T-helper 1 cell treated with Interleukin-12 subunit alpha and Interleukin-12 subunit beta and Interleukin-4 antibody, amounts not matched to agents 30 μg/mL and 1 μg/mL, for 36 hours (primary cell): Measurements from ENCODE around the gene LRP1B.

Experiments used
- H3K27ac Mint-ChIP-seq: one replicate; pipeline ENCODE4 v1.8.0; 2021; ENCODE audit warnings: mild to moderate bottlenecking, mixed read lengths
- H3K27me3 Mint-ChIP-seq: one replicate; pipeline ENCODE4 v1.8.0; 2021; ENCODE audit warnings: low read depth, mixed read lengths
- H3K36me3 Mint-ChIP-seq: one replicate; pipeline ENCODE4 v1.8.0; 2021; ENCODE audit warnings: low read depth, mixed read lengths
- H3K4me1 Mint-ChIP-seq: one replicate; pipeline ENCODE4 v1.8.0; 2021; ENCODE audit warnings: low read depth, mixed read lengths
- H3K4me3 Mint-ChIP-seq: one replicate; pipeline ENCODE4 v1.8.0; 2021; ENCODE audit warnings: mild to moderate bottlenecking, moderate library complexity, mixed read lengths
- H3K9me3 Mint-ChIP-seq: one replicate; pipeline ENCODE4 v1.8.0; 2021; ENCODE audit warnings: mixed read lengths

LRP1B gene

DNA sequence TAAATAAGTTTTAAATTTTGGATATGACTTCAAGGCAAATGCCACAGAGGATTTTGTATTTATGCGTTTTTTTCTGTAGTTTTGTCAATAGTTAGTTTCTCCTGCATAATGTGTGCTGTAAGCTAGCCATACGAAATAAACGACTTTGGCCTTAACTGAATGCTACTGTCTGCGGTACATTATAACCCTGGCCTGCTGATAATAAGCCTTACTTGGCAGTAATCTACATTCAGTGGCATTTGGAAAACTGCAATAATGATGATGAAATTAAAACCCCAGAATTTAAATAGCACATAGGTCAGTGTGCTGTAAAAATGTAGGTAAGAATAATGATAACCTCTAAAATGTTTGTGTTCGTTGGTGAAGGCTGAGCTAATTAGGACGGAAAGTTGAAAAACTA, 88.8 kb downstream of the LRP1B start:
- Mint-ChIP-seq H3K9me3 (no peaks in the 10 kb centered on the region), H3K4me1 (no peaks in the 10 kb centered on the region), H3K36me3 (no peaks in the 10 kb centered on the region), H3K4me3 (no peak overlapping the region), H3K27ac (no peak overlapping the region), H3K27me3 (no peaks in the 10 kb centered on the region)

DNA sequence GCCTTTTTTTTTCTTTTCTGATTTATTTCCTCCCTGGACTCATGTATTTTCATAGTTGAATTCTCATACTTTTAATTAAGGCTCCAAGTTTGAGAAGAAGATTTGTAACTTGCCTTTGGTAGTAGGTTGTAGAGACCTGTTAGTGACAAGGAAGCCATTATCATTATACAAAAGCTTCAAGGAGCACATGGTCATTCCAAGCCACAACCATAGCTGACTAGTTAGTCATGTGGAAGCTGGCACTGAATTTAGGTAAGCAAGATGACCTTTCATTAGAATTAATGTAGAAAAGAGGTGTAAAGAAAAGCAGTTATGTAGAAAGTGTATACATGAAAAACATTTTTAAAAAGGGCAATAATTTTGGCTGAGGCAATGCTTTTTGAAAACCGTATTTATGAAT, 89.7 kb downstream of the LRP1B start:
- Mint-ChIP-seq H3K4me3 (no peak overlapping the region), H3K27ac (no peak overlapping the region), H3K27me3 (no peaks in the 10 kb centered on the region), H3K4me1 (no peaks in the 10 kb centered on the region), H3K9me3 (no peaks in the 10 kb centered on the region), H3K36me3 (no peaks in the 10 kb centered on the region)

DNA sequence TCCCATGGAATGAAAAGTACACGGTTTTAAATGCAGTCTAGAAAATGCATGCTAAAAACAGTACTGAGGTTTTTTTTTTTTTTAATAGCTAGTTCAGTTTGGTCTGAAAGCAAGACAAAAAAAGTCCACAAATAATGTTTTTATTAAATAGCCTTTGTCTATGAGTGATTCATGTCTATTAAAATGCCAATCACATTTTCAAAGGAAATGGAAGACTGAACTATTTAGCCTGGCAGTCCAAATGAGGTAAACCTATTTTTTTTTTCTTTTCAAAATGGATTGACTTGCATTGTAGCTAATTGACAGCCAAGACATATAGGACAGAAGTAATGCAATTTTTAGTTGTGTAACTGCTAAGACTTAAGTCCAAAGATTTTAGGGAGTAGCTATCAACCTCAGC, 90.3 kb downstream of the LRP1B start:
- H3K9me3 Mint-ChIP-seq = no peaks in the 10 kb centered on the region
- H3K4me1 Mint-ChIP-seq = no peaks in the 10 kb centered on the region
- H3K4me3 Mint-ChIP-seq = no peak overlapping the region
- no peak overlapping the region for H3K27ac Mint-ChIP-seq
- H3K27me3 Mint-ChIP-seq = no peaks in the 10 kb centered on the region
- H3K36me3 Mint-ChIP-seq = no peaks in the 10 kb centered on the region

DNA sequence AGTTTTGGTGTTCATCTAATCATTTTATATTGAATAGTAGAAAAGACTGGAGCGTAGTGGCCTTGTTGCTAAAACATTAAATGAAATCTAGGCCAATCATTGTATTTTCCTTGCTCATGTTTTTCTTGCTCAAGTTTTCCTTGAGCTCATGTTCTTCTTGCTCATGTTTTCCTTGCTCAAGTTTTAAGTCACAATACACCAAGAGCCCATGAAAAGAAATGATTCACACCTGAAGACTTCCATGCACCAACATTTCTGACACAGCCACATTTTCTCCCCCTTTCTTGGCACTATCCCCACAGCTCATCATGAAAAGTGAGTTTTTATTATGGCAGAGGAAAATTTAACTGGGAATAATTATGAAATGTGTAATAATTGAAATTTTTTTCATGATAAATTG, 92.0 kb downstream of the LRP1B start:
- Mint-ChIP-seq H3K4me1 (no peaks in the 10 kb centered on the region), H3K36me3 (no peaks in the 10 kb centered on the region), H3K4me3 (no peak overlapping the region)

DNA sequence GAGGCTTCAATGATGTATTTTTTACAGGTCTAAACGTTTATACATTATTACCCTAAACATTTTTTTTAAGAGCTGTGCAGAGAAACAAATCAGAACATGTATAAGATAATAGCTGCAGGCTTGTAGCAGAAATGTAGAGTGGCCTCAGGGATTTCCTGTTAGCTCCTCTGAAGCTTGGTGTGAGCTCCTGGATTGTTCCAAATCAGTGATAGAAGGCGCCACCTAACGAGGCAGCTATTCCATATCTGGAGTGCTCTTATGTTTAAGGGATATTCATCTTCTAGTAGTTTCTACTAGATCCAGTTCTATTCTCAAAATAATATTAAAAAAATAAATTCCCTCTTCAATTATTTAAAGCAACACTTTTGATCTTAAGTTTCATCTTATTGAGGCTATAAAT, 93.1 kb downstream of the LRP1B start:
- Mint-ChIP-seq H3K27ac (no peak overlapping the region), H3K4me1 (no peaks in the 10 kb centered on the region), H3K9me3 (no peaks in the 10 kb centered on the region), H3K36me3 (no peaks in the 10 kb centered on the region), H3K27me3 (no peaks in the 10 kb centered on the region), H3K4me3 (no peak overlapping the region)

More for the DNA sequence above, 92.0 kb downstream of the LRP1B start:
- no peaks in the 10 kb centered on the region for H3K9me3 Mint-ChIP-seq
- H3K27ac Mint-ChIP-seq = no peak overlapping the region
- H3K27me3 Mint-ChIP-seq = no peaks in the 10 kb centered on the region

DNA sequence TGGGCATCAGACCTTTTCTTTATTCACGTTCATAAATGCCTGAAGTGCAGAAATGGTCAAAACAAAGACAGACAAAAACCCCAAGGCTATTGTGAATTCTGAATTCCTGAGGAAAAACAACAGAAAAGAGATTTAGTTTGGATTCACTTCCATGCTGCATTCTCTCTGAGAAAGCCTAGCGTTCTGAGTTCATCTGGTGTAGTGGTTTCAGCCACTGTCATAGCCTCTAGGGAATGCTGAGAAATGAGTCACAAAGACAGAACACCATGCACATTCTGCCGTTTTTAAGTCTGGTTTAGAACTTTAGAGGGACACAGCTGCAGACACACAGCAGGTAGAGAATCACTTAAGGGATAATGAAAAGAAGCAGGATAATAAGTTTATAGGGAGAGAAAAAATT, 93.8 kb downstream of the LRP1B start:
- Mint-ChIP-seq H3K9me3 (no peaks in the 10 kb centered on the region), H3K4me1 (no peaks in the 10 kb centered on the region), H3K4me3 (no peak overlapping the region), H3K27ac (no peak overlapping the region), H3K36me3 (no peaks in the 10 kb centered on the region), H3K27me3 (no peaks in the 10 kb centered on the region)

DNA sequence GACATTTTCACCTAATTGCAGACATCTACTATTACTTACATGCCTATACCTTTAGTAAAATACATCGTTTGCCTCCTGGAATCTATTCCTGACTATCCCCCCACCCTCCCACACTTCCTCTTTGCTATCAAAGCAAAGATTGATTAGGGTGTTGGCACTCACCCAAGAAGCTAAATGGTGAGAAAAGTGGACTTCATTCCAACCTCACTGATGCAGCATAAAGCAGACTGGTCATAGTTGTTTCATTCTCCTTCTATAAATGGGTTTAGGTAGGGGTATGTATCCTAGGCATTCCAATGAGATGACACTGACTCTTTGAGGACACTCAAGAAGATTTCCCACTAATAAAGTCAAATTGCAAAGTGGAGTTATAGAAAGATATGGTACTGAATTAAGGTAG, 97.4 kb downstream of the LRP1B start:
- Mint-ChIP-seq H3K27ac (no peak overlapping the region), H3K36me3 (no peaks in the 10 kb centered on the region), H3K4me1 (no peaks in the 10 kb centered on the region), H3K4me3 (no peak overlapping the region), H3K9me3 (no peaks in the 10 kb centered on the region), H3K27me3 (no peaks in the 10 kb centered on the region)

DNA sequence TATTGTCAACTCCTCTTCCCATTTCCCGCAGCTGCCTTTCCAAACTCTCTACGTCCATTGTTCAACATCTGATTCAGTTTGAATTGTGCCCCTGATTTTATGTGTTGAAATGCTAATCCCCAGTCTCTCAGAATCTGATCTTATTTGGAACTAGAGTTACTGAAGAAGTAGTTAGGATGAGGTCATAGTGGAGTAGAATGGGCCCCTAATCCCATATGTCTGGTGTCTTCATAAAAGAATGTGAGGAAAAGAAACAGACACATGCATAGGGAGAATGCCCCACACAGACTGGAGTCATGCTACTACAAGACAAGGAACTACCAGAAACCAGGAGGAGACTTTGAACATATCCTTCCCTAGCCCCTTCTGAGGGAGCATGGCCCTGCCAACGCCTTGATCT, 99.2 kb downstream of the LRP1B start:
- Mint-ChIP-seq H3K4me1 (no peaks in the 10 kb centered on the region), H3K27ac (no peak overlapping the region), H3K27me3 (no peaks in the 10 kb centered on the region), H3K9me3 (no peaks in the 10 kb centered on the region), H3K4me3 (no peak overlapping the region), H3K36me3 (no peaks in the 10 kb centered on the region)

DNA sequence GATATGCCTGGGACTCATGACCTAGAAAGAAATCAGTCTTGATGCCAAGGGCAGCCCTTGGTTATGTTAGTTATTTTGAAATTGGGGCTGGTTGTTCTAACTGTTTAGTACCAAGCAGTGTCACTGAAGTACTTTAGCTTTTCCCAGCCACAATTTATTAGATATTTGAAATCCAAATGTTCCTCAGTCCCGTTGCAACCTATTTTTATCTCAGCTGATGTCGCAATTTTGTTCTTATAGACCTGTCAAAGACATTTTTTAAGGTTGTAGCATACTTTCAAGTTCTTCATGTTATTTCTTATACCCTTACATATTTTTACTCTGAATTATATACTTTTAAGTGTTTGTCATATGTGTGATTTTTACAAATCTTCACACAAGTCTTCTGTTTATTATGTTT, 100.1 kb downstream of the LRP1B start:
- no peaks in the 10 kb centered on the region for H3K4me1 Mint-ChIP-seq
- no peak overlapping the region for H3K4me3 Mint-ChIP-seq
- no peak overlapping the region for H3K27ac Mint-ChIP-seq
- no peaks in the 10 kb centered on the region for H3K27me3 Mint-ChIP-seq
- H3K9me3 Mint-ChIP-seq = no peaks in the 10 kb centered on the region
- H3K36me3 Mint-ChIP-seq = no peaks in the 10 kb centered on the region

DNA sequence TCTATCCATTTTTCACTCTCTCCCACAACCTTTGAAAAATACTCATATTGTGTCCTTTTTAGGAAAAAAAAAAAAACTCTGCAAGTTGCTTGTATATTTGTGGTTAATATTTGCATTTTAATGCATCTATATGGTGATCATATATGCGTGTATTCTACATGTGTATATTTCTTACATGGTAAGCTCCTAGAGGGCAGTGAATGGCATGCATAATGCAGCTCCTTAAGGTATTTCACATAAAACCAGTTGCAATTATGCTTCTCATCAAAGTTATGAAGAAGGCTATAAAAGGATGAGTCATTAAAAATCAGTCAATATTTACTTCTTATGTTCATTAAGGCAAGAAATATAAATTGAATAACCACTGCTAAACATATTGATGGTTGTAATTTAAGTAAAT, 100.8 kb downstream of the LRP1B start:
- Mint-ChIP-seq H3K9me3 (no peaks in the 10 kb centered on the region), H3K36me3 (no peaks in the 10 kb centered on the region), H3K4me1 (no peaks in the 10 kb centered on the region)

DNA sequence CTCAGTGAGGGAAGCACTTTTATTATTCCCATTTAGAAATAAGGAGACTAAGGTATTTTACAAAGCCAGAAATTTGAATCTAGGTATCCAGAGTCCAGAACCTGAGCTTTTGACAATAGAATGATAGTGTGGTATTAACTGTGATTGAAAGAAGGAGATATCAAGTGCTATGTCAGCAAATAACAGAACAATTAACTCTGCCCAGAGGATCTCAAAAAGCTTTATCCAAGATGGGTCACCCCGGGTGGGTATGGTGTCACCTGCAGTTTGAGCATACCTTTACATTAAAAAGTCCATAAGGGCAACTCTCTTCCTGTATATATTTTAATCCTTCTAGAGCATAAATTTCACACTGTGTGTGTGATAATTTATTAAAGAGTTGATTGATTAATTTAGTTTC, 105.4 kb downstream of the LRP1B start:
- no peaks in the 10 kb centered on the region for H3K36me3 Mint-ChIP-seq
- H3K4me3 Mint-ChIP-seq = no peak overlapping the region
- H3K27ac Mint-ChIP-seq = no peak overlapping the region
- H3K4me1 Mint-ChIP-seq = no peaks in the 10 kb centered on the region
- H3K27me3 Mint-ChIP-seq = no peaks in the 10 kb centered on the region
- no peaks in the 10 kb centered on the region for H3K9me3 Mint-ChIP-seq

More for the DNA sequence above, 100.8 kb downstream of the LRP1B start:
- H3K4me3 Mint-ChIP-seq = no peak overlapping the region
- no peaks in the 10 kb centered on the region for H3K27me3 Mint-ChIP-seq
- H3K27ac Mint-ChIP-seq = no peak overlapping the region

DNA sequence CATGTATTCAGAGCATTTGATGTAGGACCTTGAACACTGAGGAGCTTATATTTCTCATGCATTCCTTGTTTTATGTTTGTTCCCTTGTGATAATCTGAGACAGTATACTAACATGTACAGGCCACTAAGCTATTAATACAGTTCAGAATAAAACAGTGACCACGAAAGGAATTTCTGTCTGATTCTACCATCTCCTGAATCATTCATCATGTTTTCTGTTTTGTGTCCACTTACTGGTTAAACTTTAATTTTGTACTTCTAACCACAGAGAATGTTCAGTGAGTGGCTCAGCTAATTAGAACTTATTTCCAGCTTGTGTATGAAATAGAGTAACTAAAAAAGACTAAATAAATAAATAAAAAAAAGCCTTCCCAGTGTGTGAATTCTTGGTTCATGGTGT, 110.4 kb downstream of the LRP1B start:
- Mint-ChIP-seq H3K9me3 (no peaks in the 10 kb centered on the region), H3K4me1 (no peaks in the 10 kb centered on the region), H3K4me3 (no peak overlapping the region), H3K27me3 (no peaks in the 10 kb centered on the region), H3K36me3 (no peaks in the 10 kb centered on the region), H3K27ac (no peak overlapping the region)

DNA sequence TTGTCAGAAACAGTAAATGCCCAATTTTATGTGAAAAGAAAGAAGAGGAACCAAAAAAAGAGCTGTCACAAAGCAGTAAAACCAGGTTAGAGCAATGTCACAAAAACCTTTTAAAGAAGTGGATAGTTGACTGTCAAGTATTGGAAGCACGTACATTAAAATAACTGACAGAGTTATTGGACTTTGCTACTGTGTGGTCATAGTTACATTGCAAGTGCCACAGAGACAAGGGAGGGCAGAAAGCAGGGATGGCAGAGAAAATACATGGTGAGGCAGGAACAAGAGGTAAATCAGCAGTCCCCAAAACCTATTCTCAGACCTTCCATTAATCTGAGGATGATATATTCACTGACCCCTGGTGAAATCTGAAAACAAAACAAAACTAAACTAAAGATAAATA, 116.3 kb downstream of the LRP1B start:
- no peak overlapping the region for H3K4me3 Mint-ChIP-seq
- H3K36me3 Mint-ChIP-seq = no peaks in the 10 kb centered on the region
- H3K27me3 Mint-ChIP-seq = no peaks in the 10 kb centered on the region
- H3K4me1 Mint-ChIP-seq = no peaks in the 10 kb centered on the region
- H3K9me3 Mint-ChIP-seq = no peaks in the 10 kb centered on the region
- no peak overlapping the region for H3K27ac Mint-ChIP-seq

DNA sequence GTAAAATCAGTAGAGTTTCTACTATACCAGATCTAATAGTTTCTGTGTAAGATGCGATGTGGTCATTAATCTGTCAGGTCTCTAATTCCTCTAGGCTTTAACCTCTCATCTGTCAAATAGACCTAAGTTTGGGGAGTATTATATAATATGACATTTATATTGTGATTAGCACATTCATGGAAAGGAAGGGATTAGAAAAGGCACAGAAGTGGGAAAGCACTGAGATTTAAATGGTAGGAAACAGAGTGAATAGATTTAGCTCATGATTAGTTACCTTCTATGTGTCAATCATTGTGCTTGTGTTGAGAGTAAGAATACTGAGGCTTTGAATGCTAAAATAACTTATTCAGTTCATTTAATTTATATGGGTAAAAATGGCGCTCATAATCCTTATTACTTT, 118.0 kb downstream of the LRP1B start:
- Mint-ChIP-seq H3K27me3 (no peaks in the 10 kb centered on the region), H3K4me1 (no peaks in the 10 kb centered on the region), H3K27ac (no peak overlapping the region), H3K9me3 (no peaks in the 10 kb centered on the region), H3K36me3 (no peaks in the 10 kb centered on the region), H3K4me3 (no peak overlapping the region)

DNA sequence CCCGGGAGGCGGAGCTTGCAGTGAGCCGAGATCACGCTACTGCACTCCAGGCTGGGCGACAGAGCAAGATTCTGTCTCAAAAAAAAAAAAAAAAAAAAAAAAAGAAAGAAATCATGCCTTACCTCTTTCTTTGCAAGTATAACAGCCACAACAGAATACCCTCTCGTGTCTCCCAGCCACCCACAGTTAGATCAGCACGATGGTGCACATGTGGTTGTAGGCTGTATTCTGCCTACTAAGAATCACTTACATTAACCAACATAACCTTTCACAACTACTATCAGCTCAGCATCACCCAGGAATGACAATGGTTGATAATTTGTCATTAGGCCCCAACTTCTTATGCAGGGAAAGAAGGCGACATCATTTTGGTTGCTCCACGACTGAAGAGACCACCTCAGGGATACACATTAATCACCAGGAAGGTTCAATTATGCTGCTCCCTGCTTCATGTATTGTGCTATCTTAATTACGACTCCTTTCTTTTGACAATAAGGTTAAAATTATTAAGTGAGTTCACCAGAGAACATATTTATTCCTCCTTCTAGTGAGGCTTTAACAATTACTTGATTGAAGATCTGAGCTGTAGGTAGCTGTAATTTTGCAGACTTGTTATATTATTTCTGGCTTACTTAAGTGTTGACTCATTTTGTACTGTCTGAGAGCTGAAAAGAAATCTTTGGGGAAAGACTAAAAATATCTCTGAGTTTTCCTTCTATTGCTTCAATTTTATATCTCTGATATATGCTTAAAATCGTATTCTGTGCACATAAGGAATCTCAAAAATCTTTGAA, 120.1 kb downstream of the LRP1B start:
- Mint-ChIP-seq H3K36me3 (no peaks in the 10 kb centered on the region), H3K27ac (no peak overlapping the region), H3K27me3 (no peaks in the 10 kb centered on the region), H3K4me3 (no peak overlapping the region), H3K9me3 (no peaks in the 10 kb centered on the region), H3K4me1 (no peaks in the 10 kb centered on the region)
